HCT116 (cell line): ENCODE measurements around the gene GTF3C2. TPM values are rescaled to one million over a fixed set of nuclear protein-coding genes. Genes with fewer than 3 reads are reported as not detected.

Experiments
- ATAC-seq: fragments of 200-7000 bp; cut with Tn5 transposase; 2 replicates; pipeline ENCODE4 v1.9.1; 2020; ENCODE audit warnings: mild to moderate bottlenecking, moderate library complexity
- BruUV-seq: library from RNA; stranded (reverse); fragments of 400-500 nt; replicated peaks from 2 replicates; lab custom pipeline; 2021; lab: Mats Ljungman, UMichigan
- CTCF ChIA-PET: fragments of 300-600 bp; sonication (Branson Sonifier 250); formaldehyde crosslinking; loops from one replicate; lab custom pipeline; 2021; ENCODE audit warnings: antibody characterized with exemption; lab: Charles Lee
- POLR2A ChIA-PET: fragments of 300-600, 350-600 bp; sonication (Branson Sonifier 250); formaldehyde crosslinking; loops from one replicate; lab custom pipeline; 2021; ENCODE audit warnings: antibody characterized with exemption; lab: Charles Lee
- RAD21 ChIA-PET, 2 experiments: fragments of 300-600 bp; sonication (Branson Sonifier 250); formaldehyde crosslinking; loops; one replicate each; lab custom pipeline; 2023; ENCODE audit warnings: low total read pairs in 2 of 2; ENCODE audit not compliant: uncharacterized antibody in 2 of 2, unreplicated experiment in 2 of 2, low non-redundant PET in 1 of 2; lab: Charles Lee
- DNase-seq: peaks from one replicate; pipeline ENCODE4 v3.0.0-alpha.2; 2010; ENCODE audit warnings: low read depth, low spot score
- H2AFZ ChIP-seq: fragments of 200-600 bp; shearing (Covaris generic), sonication (generic); 2 replicates; pipeline ENCODE4 v1.6.1; 2017; ENCODE audit warnings: low read depth, mixed run types, mixed read lengths, antibody characterized with exemption, low read length; ENCODE audit not compliant: poor library complexity, severe bottlenecking
- H3K27ac ChIP-seq: 2 replicates; pipeline ENCODE4 v1.5.1; 2012; ENCODE audit warnings: low read depth, low read length
- H3K27me3 ChIP-seq: fragments of 200-600 bp; sonication (generic); 2 replicates; pipeline ENCODE4 v1.6.1; 2016; ENCODE audit warnings: mixed run types, low read length, mixed read lengths; ENCODE audit not compliant: insufficient read depth
- H3K36me3 ChIP-seq, 2 experiments: fragments of 200-500 bp in 1 of 2; fragments of 200-600 bp in 1 of 2; sonication (Bioruptor generic) in 1 of 2; sonication (generic) in 1 of 2; 2 replicates each; pipeline versions ENCODE4 v1.5.1 to v1.6.1; 2014 to 2016; ENCODE audit warnings: low read length in 2 of 2, inconsistent platforms in 1 of 2, mixed read lengths in 1 of 2, mixed run types in 1 of 2; ENCODE audit not compliant: insufficient read depth in 2 of 2, control insufficient read depth in 1 of 2
- H3K4me1 ChIP-seq, 2 experiments: fragments of 200-600 bp in 1 of 2; sonication (generic) in 1 of 2; 2 replicates each; pipeline versions ENCODE4 v1.5.1 to v1.6.1; 2012 to 2017; ENCODE audit warnings: low read length in 2 of 2, inconsistent platforms in 1 of 2, mild to moderate bottlenecking in 1 of 2, mixed read lengths in 1 of 2, mixed run types in 1 of 2, moderate library complexity in 1 of 2; ENCODE audit not compliant: insufficient read depth in 2 of 2, control insufficient read depth in 1 of 2
- H3K4me2 ChIP-seq: fragments of 200-600 bp; sonication (generic); 2 replicates; pipeline ENCODE4 v1.6.1; 2017; ENCODE audit warnings: mixed run types, low read length, mixed read lengths
- H3K4me3 ChIP-seq, 2 experiments: fragments of 200-600 bp in 1 of 2; sonication (generic) in 1 of 2; replicated peaks in 1 of 2; 2 replicates each; pipeline ENCODE4 v1.5.1; 2011 to 2016; ENCODE audit warnings: low read length in 2 of 2, control low read depth in 1 of 2, low read depth in 1 of 2, mild to moderate bottlenecking in 1 of 2, mixed read lengths in 1 of 2, mixed run types in 1 of 2
- H3K79me2 ChIP-seq: fragments of 200-600 bp; sonication (generic); 2 replicates; pipeline ENCODE4 v1.6.1; 2017; ENCODE audit warnings: mild to moderate bottlenecking, mixed run types, low read length, moderate library complexity, mixed read lengths; ENCODE audit not compliant: insufficient read depth
- H3K9ac ChIP-seq: fragments of 200-600 bp; sonication (generic); 2 replicates; pipeline ENCODE4 v1.6.1; 2016; ENCODE audit warnings: low read length, mixed read lengths
- H3K9me2 ChIP-seq: fragments of 200-600 bp; sonication (generic), shearing (Covaris generic); 2 replicates; pipeline ENCODE4 v1.6.1; 2017; ENCODE audit warnings: mixed run types, mild to moderate bottlenecking, moderate library complexity; ENCODE audit not compliant: insufficient read depth
- H3K9me3 ChIP-seq, 2 experiments: fragments of 200-500 bp in 1 of 2; fragments of 200-600 bp in 1 of 2; sonication (Bioruptor generic) in 1 of 2; sonication (generic) in 1 of 2; 2 replicates each; pipeline ENCODE4 v1.6.1; 2014 to 2017; ENCODE audit warnings: low read length in 2 of 2, mixed read lengths in 2 of 2, inconsistent platforms in 1 of 2, low read depth in 1 of 2, mild to moderate bottlenecking in 1 of 2, mixed run types in 1 of 2, moderate library complexity in 1 of 2; ENCODE audit not compliant: control insufficient read depth in 1 of 2, insufficient read depth in 1 of 2
- H4K20me1 ChIP-seq: fragments of 200-600 bp; sonication (generic), shearing (Covaris generic); 2 replicates; pipeline ENCODE4 v1.6.1; 2017; ENCODE audit warnings: mixed run types, mild to moderate bottlenecking, moderate library complexity; ENCODE audit not compliant: insufficient read depth
- CEBPB ChIP-seq: IDR thresholded peaks from 2 replicates; pipeline ENCODE4 v1.6.1; 2012; ENCODE audit warnings: low read depth
- CTCF ChIP-seq, 3 experiments: fragments of 200-600 bp in 1 of 3; sonication (generic) in 1 of 3; IDR thresholded peaks in 2 of 3; conservative IDR thresholded peaks in 1 of 3; 2 replicates each; pipeline ENCODE4 v1.5.1; 2012 to 2017; ENCODE audit warnings: low read depth in 2 of 3, low read length in 2 of 3, antibody characterized with exemption in 1 of 3, borderline replicate concordance in 1 of 3, control low read depth in 1 of 3, mild to moderate bottlenecking in 1 of 3, mixed read lengths in 1 of 3, mixed run types in 1 of 3, moderate library complexity in 1 of 3; ENCODE audit not compliant: insufficient read depth in 1 of 3
- MAX ChIP-seq: IDR thresholded peaks from 2 replicates; pipeline ENCODE4 v1.6.1; 2012
- POLR2A ChIP-seq: IDR thresholded peaks from 2 replicates; pipeline ENCODE4 v1.7.0; 2011; ENCODE audit warnings: borderline replicate concordance; ENCODE audit not compliant: insufficient read depth, insufficient read length; ENCODE audit errors: extremely low read depth
- REST ChIP-seq: IDR thresholded peaks from 2 replicates; pipeline ENCODE4 v1.6.1; 2012; ENCODE audit warnings: low read depth
- SIN3A ChIP-seq: IDR thresholded peaks from 2 replicates; pipeline ENCODE4 v1.6.1; 2012; ENCODE audit warnings: low read depth
- SRF ChIP-seq: IDR thresholded peaks from 2 replicates; pipeline ENCODE4 v1.6.1; 2012; ENCODE audit warnings: low read depth
- ZBTB33 ChIP-seq: IDR thresholded peaks from 2 replicates; pipeline ENCODE4 v1.6.1; 2011; ENCODE audit warnings: mild to moderate bottlenecking, low read length, moderate library complexity; ENCODE audit not compliant: insufficient replicate concordance; ENCODE audit errors: extremely low read depth
- intact Hi-C: fragments of 100-400 bp; cut with micrococcal nuclease; formaldehyde crosslinking; loops from 2 replicates; pipeline ENCODE4 v1.10.0; 2022
- total RNA-seq: library from RNA; stranded (reverse); gene quantifications from one replicate; pipeline ENCODE4 v1.2.1, GENCODE V29; 2021; ENCODE audit not compliant: unreplicated experiment

Gene GTF3C2
- total RNA-seq, 1 experiment from 2014 or later, result 88.2 TPM

- no peaks in the 10 kb centered on the region; a peak in 1 of 4 replicates for H3K36me3 ChIP-seq
- TF ChIP-seq CTCF (IDR thresholded peaks at IDR 0.05 in 2 of 3, conservative IDR thresholded peaks at IDR 0.05 in 1 of 3; ENCODE audit: borderline replicate concordance in 1 of 3, insufficient read depth in 1 of 3, low read depth in 2 of 3, low read length in 2 of 3) (no peak), POLR2A (no peak), ZBTB33 (no peak), REST (no peak), SIN3A (no peak), CEBPB (no peak), MAX (no peak), SRF (no peak)
- TF ChIP-seq, all 23 proteins: peak for 0
- DNase-seq (no peak), ATAC-seq (no peak)
- no peak overlapping the region for H3K9ac ChIP-seq
- ChIA-PET RAD21 (no interaction called here), CTCF (interaction anchor here (1.2 kb wide), 1 partner anchor 13 kb away, joined by 6 read pairs; no protein-coding TSS in a partner anchor), POLR2A (no interaction called here)
- no peaks in the 10 kb centered on the region for H3K9me3 ChIP-seq
- no peak overlapping the region for H3K4me2 ChIP-seq
- BruUV-seq, result no TSS peak
- H4K20me1 ChIP-seq, result no peaks in the 10 kb centered on the region
- H3K4me1 ChIP-seq, result peaks cover 21 to 26% of the 10 kb centered on the region in 2 experiments
- no peak overlapping the region for H3K27ac ChIP-seq
- no peak overlapping the region for H2AFZ ChIP-seq
- H3K4me3 ChIP-seq, result no peak overlapping the region
- intact Hi-C loops, result no loop called here
- peaks cover 5% of the 10 kb centered on the region for H3K79me2 ChIP-seq
- H3K27me3 ChIP-seq, result no peaks in the 10 kb centered on the region
- H3K9me2 ChIP-seq, result no peaks in the 10 kb centered on the region
These were observed 39.7 kb downstream of the GTF3C2 start for GRCh38 chr2:27316655-27317412.
